Adipocyte (in vitro differentiated cells): ENCODE data around the gene MUC4.
"Not testable (repeated sequence)": the region's sequence is repeated elsewhere in the genome, so short reads cannot be mapped to it uniquely, and the experiment has no call there.

Experiments used
- DNase-seq: peaks from one replicate; pipeline ENCODE4 v3.0.0-alpha.2; 2015; ENCODE audit warnings: low read depth
- H3K27me3 ChIP-seq: replicated peaks from 2 replicates; pipeline ENCODE4 v1.7.0; 2013; ENCODE audit warnings: mild to moderate bottlenecking, low read length, moderate library complexity; ENCODE audit not compliant: control insufficient read depth, insufficient read depth
- H3K36me3 ChIP-seq: 2 replicates; pipeline ENCODE4 v1.7.0; 2013; ENCODE audit warnings: low read length, mild to moderate bottlenecking, moderate library complexity; ENCODE audit not compliant: control insufficient read depth, insufficient read depth, severe bottlenecking
- H3K4me1 ChIP-seq: 2 replicates; pipeline ENCODE4 v1.7.0; 2013; ENCODE audit warnings: mild to moderate bottlenecking, low read length, moderate library complexity; ENCODE audit not compliant: control insufficient read depth, insufficient read depth
- H3K4me3 ChIP-seq: 2 replicates; pipeline ENCODE4 v1.7.0; 2013; ENCODE audit warnings: mild to moderate bottlenecking, low read length, moderate library complexity
- H3K9ac ChIP-seq: 2 replicates; pipeline ENCODE4 v1.7.0; 2013; ENCODE audit warnings: mild to moderate bottlenecking, low read length, moderate library complexity
- H3K9me3 ChIP-seq: 2 replicates; pipeline ENCODE4 v1.7.0; 2013; ENCODE audit warnings: mild to moderate bottlenecking, low read length, moderate library complexity; ENCODE audit not compliant: control insufficient read depth

Gene MUC4

DNA sequence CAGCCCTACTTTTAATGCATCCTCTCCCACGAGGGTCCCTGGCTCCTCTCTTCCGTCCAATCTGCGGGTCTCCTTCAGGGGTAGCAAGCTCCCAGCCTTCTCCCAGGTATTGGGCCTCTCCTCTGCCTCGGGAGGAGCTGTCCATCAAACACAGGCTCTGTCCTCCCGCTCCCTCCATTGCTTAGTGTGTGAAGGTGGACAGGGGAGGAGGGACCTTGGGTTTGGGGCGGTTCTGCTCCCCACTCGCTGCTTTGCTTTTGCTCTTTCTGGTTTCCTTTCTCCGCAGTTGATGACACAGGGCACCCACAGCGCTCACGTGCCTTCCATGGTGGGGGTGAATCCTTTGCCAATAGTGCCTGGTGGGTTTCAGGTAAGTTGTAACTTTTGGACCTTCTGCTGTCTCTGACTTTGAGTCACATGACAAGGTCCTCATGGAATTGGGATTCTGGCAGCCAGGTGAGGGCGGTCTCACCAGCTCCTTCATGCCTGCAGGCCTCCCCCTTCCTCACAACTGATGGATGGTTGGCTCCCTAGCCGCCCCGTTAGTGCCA is 72.1 kb downstream of the MUC4 start:
- Histone ChIP-seq H3K9me3 (no peaks in the 10 kb centered on the region), H3K36me3 (peaks cover 11% of the 10 kb centered on the region), H3K4me1 (no peaks in the 10 kb centered on the region), H3K27me3 (no peaks in the 10 kb centered on the region), H3K4me3 (no peak overlapping the region), H3K9ac (no peak overlapping the region)
- DNase-seq = no peak

DNA sequence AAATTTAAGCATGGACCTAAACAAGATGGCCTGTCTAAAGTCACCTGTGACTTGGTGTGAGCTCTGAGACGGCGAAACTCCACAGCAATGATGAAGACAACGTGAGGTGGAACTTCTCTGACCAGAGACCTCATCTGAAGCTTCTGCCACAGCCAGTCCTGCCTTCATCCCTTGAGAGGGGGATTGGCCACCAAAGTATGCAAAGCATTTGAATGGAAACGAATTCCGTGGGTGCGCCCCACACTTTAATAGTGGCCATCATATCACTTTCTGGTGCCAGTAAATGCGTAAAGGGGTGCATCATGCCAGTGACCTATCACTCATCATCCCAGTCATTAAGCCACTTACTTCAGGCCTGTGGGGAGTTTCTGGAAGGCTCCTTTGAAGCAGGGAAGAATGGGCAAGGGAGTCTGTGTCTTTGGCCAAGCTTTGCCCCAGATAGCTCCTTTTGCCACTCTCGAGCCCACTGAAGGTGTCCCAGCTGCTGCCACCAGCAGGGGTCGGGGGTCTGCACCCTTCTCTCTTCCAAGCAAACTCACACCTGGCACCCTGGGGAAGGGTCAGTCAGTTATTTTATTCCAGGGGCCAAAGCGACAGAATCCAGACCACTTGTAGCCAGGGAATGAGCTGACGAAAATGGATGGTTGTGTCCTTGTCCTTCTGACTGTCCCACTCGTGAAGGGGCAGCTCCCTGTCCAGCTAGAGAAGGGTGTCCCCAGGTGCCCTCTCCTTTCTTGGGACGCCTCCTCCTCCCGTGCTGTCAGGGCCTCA is 73.3 kb downstream of the MUC4 start:
- Histone ChIP-seq H3K9me3 (no peaks in the 10 kb centered on the region), H3K4me1 (no peaks in the 10 kb centered on the region), H3K36me3 (peaks cover 11% of the 10 kb centered on the region), H3K9ac (no peak overlapping the region), H3K27me3 (no peaks in the 10 kb centered on the region), H3K4me3 (no peak overlapping the region)
- no peak for DNase-seq

DNA sequence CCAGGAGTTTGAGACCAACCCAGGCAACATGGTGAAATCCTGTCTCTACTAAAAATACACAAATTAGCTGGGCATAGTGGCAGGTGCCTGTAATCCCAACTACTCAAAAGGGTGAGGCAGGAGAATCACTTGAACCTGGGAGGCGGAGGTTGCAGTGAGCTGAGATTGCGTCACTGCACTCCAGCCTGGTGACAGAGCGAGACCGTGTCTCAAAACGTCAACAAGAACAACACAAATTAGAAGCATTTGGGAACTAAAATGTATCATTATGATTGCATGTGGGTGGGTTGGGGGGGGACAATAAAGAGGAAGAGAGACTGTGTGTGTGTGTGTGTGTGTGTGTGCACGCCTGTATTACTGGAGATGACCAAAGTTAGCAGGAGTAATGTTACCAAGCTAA is 73.9 kb downstream of the MUC4 start:
- H3K9ac ChIP-seq = not testable (repeated sequence)

DNA sequence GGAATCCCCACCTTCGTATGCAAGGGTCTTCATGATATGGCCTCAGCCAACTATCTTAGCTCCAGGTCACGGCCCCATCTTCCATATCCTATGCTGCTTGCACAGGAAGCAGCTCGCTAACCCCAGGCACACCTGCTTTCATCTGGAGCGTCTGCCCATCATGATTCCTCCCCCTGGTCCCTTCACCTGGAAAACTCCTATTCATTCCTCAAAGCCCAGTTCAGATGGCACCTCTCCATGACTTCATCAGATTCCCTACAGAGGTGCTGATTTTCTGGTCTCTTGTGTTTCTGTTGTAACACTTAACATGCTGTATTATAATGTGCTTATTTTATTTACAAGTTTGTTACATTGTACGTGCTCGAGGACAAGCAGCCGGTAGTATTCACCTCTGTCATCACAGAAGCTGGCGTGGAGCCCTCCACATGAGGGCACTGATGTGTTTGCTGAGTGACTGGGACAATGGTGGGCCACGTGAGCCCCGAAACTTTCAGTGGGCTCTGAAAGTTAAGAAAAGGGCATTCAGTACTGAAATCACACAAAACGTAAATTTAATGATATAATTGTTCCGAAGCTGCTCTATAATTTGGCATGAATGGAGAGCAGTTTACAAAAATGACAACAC is 74.8 kb downstream of the MUC4 start:
- H3K9me3 ChIP-seq = no peaks in the 10 kb centered on the region
- H3K4me3 ChIP-seq = no peak overlapping the region
- H3K27me3 ChIP-seq = no peaks in the 10 kb centered on the region
- H3K9ac ChIP-seq = no peak overlapping the region
- H3K36me3 ChIP-seq = peaks cover 11% of the 10 kb centered on the region
- DNase-seq = no peak
- peaks cover 7% of the 10 kb centered on the region for H3K4me1 ChIP-seq

More for the DNA sequence above, 73.9 kb downstream of the MUC4 start:
- H3K27me3 ChIP-seq, DNase-seq, H3K9me3 ChIP-seq, H3K4me1 ChIP-seq, H3K4me3 ChIP-seq: not testable (repeated sequence)
- peaks cover 11% of the 10 kb centered on the region for H3K36me3 ChIP-seq

DNA sequence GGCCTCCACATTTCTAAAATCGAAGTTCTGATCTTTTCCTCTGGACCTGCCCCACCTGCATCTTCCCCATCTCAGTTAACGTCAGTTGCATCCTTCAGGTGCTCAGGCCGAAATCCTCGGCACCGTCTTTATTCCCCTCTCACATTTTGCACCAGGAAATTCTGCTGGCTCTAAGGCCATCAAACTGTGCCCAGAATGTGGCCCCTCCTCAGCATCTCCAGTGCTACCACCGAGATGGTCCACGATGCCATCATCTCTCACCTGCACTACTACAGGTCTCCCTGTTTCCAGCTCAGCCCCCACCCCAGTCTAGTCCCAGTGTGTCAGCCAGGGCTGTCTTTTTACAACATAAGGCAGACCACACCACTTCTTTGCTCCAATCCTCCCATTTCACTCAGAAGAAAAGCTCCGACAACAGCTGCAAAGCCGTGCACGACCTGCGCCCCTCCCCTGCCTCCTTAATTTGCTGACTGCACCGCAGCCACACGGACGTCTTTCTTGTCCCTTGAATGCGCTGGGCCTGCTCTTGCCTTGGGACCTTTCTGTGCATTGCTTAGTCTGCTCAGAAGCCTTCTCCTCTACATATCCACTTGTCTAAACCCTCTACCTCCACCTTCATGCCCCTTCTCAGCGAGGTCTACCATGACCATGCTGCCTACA is 76.6 kb downstream of the MUC4 start:
- Histone ChIP-seq H3K36me3 (peaks cover 13% of the 10 kb centered on the region), H3K9ac (no peak overlapping the region), H3K4me1 (peaks cover 7% of the 10 kb centered on the region), H3K27me3 (no peaks in the 10 kb centered on the region), H3K4me3 (no peak overlapping the region), H3K9me3 (no peaks in the 10 kb centered on the region)
- DNase-seq = no peak

DNA sequence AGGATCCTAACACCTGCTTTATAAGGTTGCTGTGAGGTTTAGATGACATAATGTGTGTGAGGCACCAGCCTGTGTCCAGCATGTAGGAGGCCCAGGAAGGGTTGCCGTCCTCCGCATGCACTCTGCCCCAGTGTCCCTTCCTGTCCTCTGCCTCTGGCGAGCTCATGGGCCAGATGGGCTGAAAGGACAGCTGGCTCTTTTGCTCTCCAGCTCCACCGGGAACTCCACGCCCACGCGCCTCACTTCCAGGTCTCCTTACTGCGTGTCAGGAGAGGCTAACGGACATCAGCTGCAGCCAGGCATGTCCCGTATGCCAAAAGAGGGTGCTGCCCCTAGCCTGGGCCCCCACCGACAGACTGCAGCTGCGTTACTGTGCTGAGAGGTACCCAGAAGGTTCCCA is 78.8 kb downstream of the MUC4 start:
- DNase-seq = no peak
- peaks cover 7% of the 10 kb centered on the region for H3K4me1 ChIP-seq
- peaks cover 4% of the 10 kb centered on the region for H3K27me3 ChIP-seq
- H3K4me3 ChIP-seq = no peak overlapping the region
- H3K9me3 ChIP-seq = no peaks in the 10 kb centered on the region
- peaks cover 13% of the 10 kb centered on the region for H3K36me3 ChIP-seq
- no peak overlapping the region for H3K9ac ChIP-seq

DNA sequence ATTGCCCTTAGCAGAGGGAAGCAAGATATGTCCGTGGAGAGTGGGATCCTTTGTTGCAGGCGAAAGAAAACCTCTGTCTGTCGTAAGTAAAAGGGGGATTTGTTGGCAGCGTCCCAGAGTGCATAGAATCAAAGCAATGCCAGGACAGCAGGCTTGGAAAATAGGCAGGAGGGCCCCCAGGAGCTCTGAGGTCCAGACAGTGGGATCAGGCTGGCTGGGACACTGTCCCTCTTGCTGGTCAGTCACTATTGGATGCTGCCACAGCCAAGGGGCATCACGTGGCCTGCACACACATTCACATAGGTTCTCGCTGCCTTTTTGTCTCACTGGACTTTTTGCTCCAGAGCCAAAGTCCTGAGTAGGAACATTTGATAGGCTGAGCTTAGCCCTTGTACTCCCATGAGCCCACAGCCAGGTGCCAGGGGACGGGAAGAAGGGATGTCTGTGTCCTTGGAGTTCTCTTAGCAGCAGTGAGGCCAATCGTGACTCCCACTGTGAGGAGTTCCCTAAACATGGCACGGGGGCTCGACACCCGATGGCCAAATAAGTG is 80.3 kb downstream of the MUC4 start:
- Histone ChIP-seq H3K9me3 (no peaks in the 10 kb centered on the region), H3K36me3 (peaks cover 13% of the 10 kb centered on the region), H3K27me3 (peaks cover 8% of the 10 kb centered on the region), H3K9ac (no peak overlapping the region), H3K4me1 (peaks cover 7% of the 10 kb centered on the region), H3K4me3 (no peak overlapping the region)
- no peak for DNase-seq

DNA sequence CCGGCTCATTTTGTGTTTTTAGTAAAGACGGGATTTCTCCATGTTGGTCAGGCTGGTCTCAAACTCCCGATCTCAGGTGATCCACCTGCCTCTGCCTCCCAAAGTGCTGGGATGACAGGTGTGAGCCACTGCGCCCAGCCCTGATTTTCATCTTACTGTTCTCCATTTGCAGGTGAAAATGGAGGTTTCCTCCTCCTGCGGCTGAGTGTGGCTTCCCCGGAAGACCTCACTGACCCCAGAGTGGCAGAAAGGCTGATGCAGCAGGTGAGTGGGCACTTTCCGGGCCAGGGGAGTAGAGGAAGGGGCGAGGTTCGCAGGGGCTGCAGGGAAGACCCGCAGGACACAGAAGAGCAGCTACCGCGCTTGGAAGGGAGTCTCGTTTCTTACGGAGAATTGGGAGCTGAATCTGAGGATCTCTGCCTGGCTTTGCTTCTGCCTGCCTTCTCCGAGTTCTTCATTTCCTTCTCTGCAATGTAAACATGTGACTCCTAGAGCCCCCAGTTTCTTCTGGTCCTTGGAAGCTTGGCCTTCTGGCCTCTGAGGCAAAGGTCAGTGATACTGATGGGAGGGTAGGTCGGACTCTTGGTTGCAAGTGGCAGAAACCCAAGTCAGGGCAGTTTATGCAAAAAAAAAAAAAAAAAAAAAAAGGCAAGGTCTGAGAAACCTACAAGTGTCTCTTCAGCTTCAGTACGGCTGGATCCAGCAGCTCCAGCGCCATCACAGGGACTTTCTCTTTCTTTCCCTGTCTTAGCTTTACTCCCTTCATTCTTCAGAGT is 82.1 kb downstream of the MUC4 start:
- Histone ChIP-seq H3K9me3 (no peaks in the 10 kb centered on the region), H3K9ac (no peak overlapping the region), H3K27me3 (peaks cover 8% of the 10 kb centered on the region), H3K4me1 (peaks cover 7% of the 10 kb centered on the region), H3K4me3 (no peak overlapping the region), H3K36me3 (peaks cover 2% of the 10 kb centered on the region)
- no peak for DNase-seq

DNA sequence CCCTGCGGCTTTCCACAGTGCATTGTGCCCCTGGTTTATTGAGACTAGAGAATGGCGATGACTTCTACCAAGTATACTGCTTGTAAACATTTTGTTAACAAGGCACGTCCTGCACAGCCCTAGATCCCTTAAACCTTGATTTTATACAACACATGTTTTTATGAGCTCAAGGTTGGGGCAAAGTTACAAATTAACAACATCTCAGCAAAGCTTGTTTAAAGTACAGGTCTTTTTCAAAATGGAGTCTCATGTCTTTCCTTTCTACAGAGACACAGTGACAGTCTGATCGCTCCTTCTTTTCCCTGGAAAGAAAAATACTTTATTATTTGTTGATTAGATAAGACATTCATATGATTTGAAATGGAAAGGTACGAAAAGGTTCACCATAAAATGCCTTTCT is 82.9 kb downstream of the MUC4 start:
- H3K4me1 ChIP-seq, H3K36me3 ChIP-seq, H3K9me3 ChIP-seq, H3K4me3 ChIP-seq, DNase-seq, H3K9ac ChIP-seq, H3K27me3 ChIP-seq: not testable (repeated sequence)

DNA sequence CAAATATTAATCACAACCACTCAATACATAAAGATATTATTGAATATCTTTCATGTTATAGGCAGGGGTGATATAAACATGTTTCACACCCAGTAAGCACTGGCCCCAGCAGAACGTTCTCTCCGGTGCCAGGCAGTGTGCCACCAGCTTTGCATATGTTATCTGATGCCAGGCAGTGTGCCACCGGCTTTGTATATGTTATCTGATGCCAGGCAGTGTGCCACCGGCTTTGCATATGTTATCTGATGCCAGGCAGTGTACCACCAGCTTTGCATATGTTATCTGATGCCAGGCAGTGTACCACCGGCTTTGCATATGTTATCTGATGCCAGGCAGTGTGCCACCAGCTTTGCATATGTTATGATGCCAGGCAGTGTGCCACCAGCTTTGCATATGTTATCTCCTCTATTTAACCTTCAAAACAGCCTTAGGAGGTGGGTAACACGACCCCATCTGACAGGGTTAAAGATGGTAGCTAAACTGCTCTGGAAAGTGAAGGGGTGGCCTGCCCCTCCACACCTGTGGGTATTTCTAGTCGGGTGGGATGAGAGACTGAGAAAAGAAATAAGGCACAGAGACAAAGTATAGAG is 84.0 kb downstream of the MUC4 start:
- no peaks in the 10 kb centered on the region for H3K9me3 ChIP-seq
- no peak overlapping the region for H3K9ac ChIP-seq
- H3K36me3 ChIP-seq = peaks cover 2% of the 10 kb centered on the region
- H3K4me3 ChIP-seq = no peak overlapping the region
- no peak for DNase-seq
- peaks cover 8% of the 10 kb centered on the region for H3K27me3 ChIP-seq
- H3K4me1 ChIP-seq = peaks cover 3% of the 10 kb centered on the region
